NCI-H748 treated with DMSO at 0.1 percent for 48 hours (cell line): Measurements from ENCODE around the gene JAML.

Source experiments
- DNase-seq: peaks from one replicate; lab custom pipeline; 2025; lab: John Stamatoyannopoulos, UW

Gene JAML

GRCh38 chr11:118167253-118167652 is 57.6 kb downstream of the JAML start:
- no peak for DNase-seq

DNA sequence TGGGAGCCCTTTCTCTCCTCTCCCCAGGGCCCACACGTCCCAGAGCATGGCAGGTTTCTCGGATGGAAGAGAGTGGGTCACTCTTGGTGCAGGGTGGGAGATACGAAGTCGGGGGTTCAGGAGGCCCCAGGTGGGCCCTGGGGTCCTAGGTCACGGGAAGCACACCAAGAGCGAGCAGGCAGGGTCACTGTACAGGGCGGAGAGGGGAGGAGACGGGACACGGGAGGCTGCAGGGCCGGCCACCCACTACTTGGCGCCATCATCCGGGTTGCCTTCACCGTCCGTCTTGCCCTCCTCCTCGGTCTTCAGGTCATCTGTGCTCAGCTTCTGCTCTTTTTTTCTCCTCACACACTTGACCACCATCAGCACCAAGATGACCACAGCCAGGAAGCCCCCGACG is 58.2 kb downstream of the JAML start:
- DNase-seq = no peak

DNA sequence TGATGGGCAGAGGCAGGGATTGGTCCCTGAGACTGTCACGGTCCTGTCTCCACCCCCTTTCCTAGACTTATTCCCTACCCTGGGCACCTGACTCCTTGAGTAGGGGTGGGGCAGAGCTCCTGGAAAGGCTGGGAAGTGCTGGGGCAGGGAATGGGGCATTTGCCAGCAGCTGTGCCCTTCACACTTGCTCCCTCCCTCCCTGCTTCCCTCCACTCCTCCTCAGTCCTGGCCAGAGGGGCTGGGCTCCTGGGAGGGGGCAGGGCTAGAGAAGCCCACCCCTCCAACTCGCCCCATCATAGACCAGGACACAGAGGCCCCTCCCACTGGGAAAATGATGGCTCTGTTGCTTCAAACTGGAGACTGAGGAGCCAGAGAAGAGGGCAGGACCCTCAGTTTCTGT is 59.9 kb downstream of the JAML start:
- no peak for DNase-seq

- DNase-seq = no peak
Measured at GRCh38 chr11:118163494-118163893, 61.3 kb downstream of the JAML start.

DNA sequence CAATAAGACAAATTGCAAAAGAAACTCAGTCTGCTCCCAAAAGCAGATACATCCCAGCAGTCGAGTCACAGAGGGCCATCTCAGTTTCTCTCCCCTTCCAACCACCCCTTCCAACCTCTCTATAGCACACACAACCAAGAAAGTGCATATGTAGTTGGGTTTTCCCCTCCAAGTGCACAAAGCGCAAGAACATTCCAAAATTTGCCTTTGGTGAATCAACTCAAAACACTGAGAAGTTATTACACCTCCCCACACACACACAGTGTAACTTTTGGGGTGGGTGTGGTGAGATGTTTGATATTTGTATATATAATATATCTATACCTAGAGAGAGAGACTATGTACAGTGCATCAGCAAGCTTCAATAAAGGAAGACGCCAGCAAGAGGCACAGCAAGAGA is 62.0 kb downstream of the JAML start:
- no peak for DNase-seq

GRCh38 chr11:118161786-118162185 is 63.0 kb downstream of the JAML start:
- DNase-seq = no peak

- no peak for DNase-seq
Measured at GRCh38 chr11:118157186-118157895, 67.5 kb downstream of the JAML start.

DNA sequence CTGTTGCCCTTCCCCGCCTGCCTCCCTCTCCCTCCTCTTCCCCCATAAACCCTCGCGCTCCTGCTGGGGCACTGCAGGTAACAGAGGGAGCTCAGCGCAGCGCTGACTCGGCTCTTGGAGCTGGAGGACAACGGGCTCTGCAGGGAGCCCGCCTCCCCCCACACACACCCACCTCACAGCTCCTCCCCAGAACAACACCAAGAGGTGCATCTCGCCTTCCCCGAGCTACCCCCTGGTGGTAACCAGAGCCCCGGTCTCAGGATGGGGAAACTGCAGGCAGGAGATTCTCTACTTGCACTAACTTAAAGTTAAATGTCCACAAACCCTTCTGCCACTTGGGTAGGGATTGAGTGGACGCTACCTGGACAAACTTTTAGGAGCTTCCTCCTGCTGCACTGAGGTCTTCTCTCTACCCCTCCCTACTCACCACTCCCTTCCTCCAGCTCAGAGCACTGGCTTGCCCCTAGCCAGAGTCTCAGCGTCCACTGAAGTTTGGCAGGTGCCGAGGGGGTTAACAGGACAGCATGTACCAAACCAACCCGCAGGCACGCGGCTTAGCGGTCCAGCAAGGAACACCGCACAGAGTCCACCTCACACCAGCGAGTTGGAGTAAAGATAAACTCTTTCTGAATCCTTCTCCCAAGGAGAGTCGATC is 68.2 kb downstream of the JAML start:
- no peak for DNase-seq

- DNase-seq = no peak
Measured at GRCh38 chr11:118155776-118156530, 68.9 kb downstream of the JAML start.

DNA sequence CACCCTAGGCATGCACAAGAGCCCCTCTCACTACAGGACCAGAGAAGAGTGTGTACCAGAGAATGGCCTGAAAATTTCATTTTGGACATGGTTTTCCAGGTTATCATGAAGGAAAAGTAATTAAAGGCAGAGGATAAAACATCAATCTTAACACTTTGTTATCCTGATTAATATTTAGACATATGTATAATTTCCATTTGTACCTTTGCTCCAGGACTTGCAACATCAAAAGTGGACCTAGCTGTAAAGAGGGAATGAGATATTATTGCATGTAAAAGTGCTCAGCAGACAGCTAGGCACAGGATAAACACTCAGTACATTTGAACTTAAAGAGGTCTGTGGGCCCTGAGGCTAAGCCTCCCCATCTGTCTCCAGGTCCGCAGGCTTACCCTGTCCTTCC is 70.2 kb downstream of the JAML start:
- DNase-seq = no peak

DNA sequence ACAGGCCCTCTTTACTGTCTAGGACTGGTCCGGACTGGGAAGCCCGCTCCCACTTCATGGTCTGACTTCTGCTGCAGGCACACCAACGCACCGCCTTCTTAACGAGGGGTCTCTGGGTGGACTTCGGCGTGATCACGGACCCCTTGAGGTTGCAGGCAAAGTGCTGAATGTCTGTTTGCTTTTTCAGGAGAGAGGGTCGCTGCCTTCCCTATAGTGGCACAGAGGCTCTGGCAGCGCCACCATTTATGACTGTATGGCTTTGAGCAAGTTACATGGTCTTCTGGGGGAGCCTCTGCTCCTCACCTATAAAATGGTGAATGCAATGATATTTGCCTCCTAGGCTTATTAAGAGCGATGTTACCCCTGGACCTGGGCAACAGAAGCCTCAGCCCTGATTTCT is 70.8 kb downstream of the JAML start:
- DNase-seq = no peak

GRCh38 chr11:118153516-118153915 is 71.3 kb downstream of the JAML start:
- no peak for DNase-seq

DNA sequence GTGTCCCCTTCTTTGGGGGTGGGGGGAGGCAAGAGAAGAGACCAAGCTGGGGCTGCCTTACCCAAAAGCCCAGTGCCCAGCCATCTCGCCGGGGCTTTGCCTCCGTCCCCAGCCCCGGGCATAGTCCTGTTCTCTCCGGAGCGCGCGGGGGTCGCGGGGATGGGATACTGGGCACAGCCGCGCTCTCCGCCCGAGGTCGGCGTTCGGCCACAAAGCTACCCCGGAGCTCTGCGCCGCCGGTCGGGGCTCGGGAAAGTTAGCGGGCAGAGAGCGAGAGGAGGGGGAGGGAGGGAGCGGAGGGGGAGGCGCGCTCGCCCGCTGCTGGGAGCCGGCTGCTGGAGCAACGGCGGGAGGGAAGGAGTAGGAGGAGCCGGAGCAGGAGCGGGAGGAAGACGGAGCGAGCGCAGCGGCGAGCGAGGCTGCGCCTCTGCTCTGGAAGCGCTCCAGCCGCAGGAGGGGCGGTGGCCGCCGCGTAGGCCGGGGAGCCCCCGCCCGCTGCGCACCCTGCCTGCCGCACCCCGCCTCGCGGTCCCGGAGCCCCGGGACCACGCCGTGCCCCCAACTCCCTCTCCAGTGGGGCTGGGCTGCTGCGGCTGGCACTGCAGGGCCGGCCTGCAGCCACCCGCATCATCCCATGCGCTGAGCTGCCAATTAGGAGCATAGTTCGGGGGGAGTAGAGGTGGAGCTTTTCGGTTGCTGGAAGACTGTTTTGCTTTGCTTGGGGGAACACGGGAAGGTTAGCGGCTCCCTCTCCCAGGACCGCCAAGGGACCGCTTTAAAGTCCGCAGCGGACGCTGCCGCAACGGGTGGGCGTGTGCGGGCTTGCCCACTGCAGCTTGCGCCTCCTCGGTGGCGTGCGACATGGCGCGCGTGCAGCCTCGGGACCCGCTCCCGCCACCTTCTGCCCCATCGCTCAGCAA is 72.0 kb downstream of the JAML start, which contains the start of gene SCN4B:
Gene SCN4B, minus strand, starts transcription at position 272 of the 920 bp plus-strand sequence. Its CDS starts 150 bp downstream, at position 122.
- DNase-seq = peak; percentile 9

DNA sequence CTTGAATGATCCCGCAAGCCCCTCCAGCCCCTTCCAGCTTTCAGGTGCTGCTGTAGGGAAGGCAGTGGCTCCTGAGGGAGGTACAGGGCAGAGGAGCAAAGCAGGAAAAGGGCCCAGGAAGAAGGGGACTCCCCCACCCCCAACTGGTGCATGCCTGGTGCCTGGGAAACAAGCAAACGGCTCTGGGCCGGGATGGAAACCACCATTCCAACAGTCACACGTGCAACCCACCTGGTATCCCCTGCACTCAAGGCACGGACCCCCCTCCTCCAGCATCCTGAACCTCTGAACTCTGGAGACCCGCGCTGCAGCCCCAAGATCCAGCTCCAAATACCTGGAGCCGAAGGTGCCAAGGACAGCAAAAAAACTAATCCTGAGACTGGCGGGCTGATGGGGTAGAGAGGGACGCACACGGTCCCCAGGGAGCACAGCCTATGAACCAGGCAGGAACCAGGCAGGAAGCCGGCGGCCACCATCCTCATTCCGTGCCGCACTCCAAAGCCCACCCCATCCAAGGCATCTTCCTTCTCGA is 72.7 kb downstream of the JAML start:
- DNase-seq = peak; percentile 9

DNA sequence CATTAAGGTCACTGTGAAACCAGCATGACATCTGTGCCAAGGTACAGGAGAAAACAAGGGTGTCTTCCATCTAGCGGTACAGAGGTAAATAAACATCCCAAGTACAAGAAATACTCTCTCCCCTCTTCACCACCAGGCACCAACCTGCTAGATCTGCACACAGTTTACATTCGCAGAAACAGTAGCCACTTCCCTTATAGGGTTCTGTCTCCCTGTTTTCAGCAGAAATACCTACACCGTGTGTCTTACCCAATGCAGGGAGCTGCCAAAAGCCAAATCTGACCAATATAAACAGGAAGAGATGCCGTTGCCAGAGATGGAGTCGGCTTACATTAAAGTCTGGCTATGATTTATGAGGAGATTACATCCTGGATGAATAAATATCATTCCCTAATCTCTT is 73.4 kb downstream of the JAML start:
- no peak for DNase-seq

DNA sequence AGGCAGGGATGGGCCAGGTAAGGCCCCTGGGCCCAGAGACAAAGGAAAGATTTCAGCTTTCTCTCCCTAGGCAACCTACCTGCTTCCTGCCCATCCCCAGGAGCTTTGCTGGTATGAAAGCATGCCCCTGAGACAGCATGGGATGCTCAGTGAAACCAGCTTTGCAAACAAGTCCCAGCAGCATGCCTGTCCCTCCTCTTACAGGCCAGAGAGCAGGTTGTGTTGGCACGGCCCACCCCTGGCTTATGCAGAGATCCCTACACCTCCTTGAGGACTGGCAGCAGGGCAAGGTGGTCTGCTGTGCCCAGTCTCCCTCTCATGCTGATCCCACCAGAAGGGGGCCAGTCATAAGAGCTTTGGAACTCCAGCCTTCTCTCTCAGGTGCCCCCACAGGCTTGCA is 75.3 kb downstream of the JAML start:
- DNase-seq = no peak

DNA sequence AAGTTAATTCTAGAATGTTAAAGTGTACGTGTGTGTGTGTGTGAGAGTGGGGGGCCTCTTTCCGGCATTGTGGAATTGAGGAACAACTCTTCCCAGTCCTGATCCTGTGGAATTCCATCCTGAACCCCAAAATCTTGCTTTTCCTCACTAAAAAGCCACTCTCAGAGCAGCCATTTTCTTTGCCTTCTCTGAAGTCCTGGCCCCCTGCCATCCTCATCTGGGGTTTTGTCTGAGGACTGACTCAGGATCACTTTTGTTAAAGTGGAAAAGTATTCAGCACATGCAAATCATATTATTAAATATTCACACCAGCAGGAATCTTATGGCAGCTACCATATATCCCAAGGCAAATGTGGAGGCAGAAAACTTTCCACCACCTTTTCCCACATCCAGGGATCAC is 76.0 kb downstream of the JAML start:
- no peak for DNase-seq

DNA sequence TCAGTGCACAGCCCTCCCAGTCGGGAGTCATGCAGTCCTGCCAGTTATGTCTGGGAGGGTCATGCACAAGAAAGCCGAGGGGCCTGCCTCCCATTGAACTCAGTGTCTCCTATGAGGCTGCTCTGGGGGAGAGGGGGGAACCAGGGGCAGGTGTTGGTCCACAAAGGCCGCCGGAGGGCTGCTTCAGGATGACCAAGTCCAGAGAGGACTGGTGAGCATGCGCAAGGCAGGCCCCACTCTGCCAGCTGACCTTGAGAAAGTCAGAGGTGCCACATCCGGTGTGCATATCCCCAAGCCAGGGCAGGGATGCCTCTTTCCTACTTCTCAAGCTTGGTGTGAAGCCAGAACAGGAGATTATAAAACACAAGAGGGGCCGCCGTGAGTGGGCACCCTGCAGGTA is 76.6 kb downstream of the JAML start:
- no peak for DNase-seq

- DNase-seq = no peak
Measured at GRCh38 chr11:118147502-118147901, 77.3 kb downstream of the JAML start.

DNA sequence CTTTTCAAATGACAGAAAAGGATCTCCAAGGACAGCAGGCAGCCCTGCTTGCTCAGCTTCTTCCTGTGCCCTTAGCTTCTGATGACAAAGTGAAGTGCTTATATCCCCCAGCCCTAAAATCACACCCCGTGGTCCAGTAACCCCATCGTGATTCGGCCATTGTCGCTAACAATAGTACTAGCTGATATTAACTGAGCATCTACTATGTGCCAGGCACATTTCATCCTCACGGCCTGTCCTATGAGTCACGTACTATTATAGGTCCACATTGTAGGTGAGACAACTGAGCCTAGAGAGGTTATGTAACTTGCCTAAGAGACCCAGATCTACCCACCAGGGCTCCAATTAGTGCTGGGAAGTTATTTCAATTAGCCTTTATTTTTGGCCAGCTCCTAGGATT is 78.3 kb downstream of the JAML start:
- DNase-seq = no peak
